Astrocyte of the cerebellum (primary cell): Measurements from ENCODE around the gene ZNF81.

ENCODE experiments used
- DNase-seq: peaks from one replicate; pipeline ENCODE4 v3.0.0-alpha.2; 2011; ENCODE audit warnings: low read depth
- H3K4me3 ChIP-seq: 2 replicates; pipeline ENCODE4 v1.5.1; 2011; ENCODE audit warnings: mild to moderate bottlenecking, low read depth, low read length, moderate library complexity
- in situ Hi-C: cut with HindIII; loops from 2 replicates; pipeline ENCODE4 v1.10.0; 2017; ENCODE audit warnings: low sequenced_read_pairs
- TF ChIP-seq, protein P1 (sequence below): IDR thresholded peaks from 2 replicates; pipeline ENCODE4 v1.5.1; 2012; ENCODE audit warnings: low read length, low read depth, moderate library complexity, mild to moderate bottlenecking; ENCODE audit errors: missing control alignments

Gene ZNF81

DNA sequence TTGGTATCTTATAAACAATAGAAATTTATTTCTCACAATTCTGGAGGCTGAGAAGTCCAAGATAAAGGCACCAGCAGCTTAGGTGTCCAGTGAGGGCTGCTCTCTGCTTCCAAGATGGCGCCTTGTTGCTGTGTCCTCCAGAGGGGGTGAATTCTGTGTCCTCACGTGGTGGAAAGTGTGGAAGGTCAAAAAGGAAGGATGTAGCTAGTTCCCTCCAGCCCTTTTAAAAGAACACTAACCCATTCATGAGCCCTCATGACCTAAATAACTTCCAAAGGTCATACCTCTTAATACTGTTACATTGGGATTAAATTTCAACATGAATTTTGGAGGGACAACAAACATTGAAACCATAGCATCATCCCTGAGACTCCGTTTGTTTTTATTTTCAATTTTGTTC lies 48.8 kb downstream of the ZNF81 start:
- H3K4me3 ChIP-seq = no peak overlapping the region
- TF ChIP-seq, protein P1, sequence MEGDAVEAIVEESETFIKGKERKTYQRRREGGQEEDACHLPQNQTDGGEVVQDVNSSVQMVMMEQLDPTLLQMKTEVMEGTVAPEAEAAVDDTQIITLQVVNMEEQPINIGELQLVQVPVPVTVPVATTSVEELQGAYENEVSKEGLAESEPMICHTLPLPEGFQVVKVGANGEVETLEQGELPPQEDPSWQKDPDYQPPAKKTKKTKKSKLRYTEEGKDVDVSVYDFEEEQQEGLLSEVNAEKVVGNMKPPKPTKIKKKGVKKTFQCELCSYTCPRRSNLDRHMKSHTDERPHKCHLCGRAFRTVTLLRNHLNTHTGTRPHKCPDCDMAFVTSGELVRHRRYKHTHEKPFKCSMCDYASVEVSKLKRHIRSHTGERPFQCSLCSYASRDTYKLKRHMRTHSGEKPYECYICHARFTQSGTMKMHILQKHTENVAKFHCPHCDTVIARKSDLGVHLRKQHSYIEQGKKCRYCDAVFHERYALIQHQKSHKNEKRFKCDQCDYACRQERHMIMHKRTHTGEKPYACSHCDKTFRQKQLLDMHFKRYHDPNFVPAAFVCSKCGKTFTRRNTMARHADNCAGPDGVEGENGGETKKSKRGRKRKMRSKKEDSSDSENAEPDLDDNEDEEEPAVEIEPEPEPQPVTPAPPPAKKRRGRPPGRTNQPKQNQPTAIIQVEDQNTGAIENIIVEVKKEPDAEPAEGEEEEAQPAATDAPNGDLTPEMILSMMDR = no peak
- in situ Hi-C loops = no loop called here
- no peak for DNase-seq

GRCh38 chrX:47898024-47898423 lies 61.3 kb downstream of the ZNF81 start:
- TF ChIP-seq, protein P1 = no peak
- no peak overlapping the region for H3K4me3 ChIP-seq
- DNase-seq = no peak
- in situ Hi-C loops = no loop called here

- TF ChIP-seq, protein P1 = no peak
- H3K4me3 ChIP-seq = no peak overlapping the region
- DNase-seq = no peak
- in situ Hi-C loops = no loop called here
These were observed 64.1 kb downstream of the ZNF81 start for GRCh38 chrX:47900833-47901232.

DNA sequence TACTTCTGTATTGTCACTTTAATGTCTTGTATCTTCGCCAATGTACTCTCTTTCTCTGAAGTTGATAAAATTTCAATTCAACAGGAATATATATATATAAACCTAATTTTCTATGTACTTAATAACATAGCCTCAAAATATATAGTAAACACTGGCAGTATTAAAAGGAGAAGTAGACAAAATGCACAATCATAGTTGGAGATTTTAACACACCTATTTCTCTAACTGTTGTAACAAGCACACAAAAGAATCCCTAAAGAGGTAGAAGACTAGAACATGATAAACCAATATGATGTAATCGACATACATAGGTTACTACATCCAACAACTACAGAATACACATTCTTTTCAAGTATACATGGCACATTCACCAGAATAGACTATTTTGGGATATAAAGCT lies 65.5 kb downstream of the ZNF81 start:
- TF ChIP-seq, protein P1 = no peak
- DNase-seq = no peak
- in situ Hi-C loops = no loop called here
- no peak overlapping the region for H3K4me3 ChIP-seq

- TF ChIP-seq, protein P1 = no peak
- DNase-seq = no peak
- no peak overlapping the region for H3K4me3 ChIP-seq
- in situ Hi-C loops = no loop called here
These were observed 79.3 kb downstream of the ZNF81 start for GRCh38 chrX:47915886-47916493.

- no peak overlapping the region for H3K4me3 ChIP-seq
- TF ChIP-seq, protein P1 = no peak
- DNase-seq = no peak
- in situ Hi-C loops = no loop called here
These were observed 81.6 kb downstream of the ZNF81 start for GRCh38 chrX:47918274-47918673.
